ENCODE measurements around the gene PRTFDC1. TPM values are rescaled to one million over a fixed set of nuclear protein-coding genes. Genes with fewer than 3 reads are reported as not detected.
A peak's percentile ranks its signal among the peaks of the same experiment; 100 is the strongest.
"Not testable (repeated sequence)": the region's sequence is repeated elsewhere in the genome, so short reads cannot be mapped to it uniquely, and the experiment has no call there.

Gene PRTFDC1
- total and polyA plus RNA-seq, 7 experiments from 2014 or later, result 0.13 to 1.7 (median 0.69) TPM

DNA sequence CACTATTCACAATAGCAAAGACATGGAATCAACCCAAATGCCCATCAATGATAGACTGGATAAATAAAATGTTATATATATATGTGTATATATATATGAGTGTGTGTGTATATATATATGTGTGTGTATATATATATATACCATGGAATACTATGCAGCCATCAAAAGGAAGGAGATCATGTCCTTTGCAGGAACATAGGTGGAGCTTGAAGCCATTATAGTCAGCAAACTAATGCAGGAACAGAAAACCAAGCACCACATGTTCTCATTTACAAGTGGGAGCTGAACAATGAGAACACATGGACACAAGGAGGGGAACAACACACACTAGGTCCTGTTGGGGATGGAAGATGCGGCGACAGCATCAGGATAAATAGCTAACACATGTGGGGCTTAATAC is 32.2 kb downstream of the PRTFDC1 start:
- H3K4me3 Mint-ChIP-seq; H3K27ac ChIP-seq (ENCODE audit: low read depth, low read length); H3K27me3 ChIP-seq (ENCODE audit: control insufficient read depth in 2 of 2, insufficient read depth in 2 of 2, low read length in 2 of 2); intact Hi-C loops (cut with micrococcal nuclease); H3K27me3 Mint-ChIP-seq; ATAC-seq; H3K4me1 ChIP-seq (ENCODE audit: control insufficient read depth in 2 of 2, insufficient read depth in 2 of 2, low read length in 2 of 2); H3K36me3 ChIP-seq (ENCODE audit: control insufficient read depth in 2 of 3, insufficient read depth in 3 of 3, low read length in 3 of 3); H3K9me3 ChIP-seq (ENCODE audit: control insufficient read depth in 2 of 3, low read length in 3 of 3); H3K4me3 ChIP-seq (ENCODE audit: low read length); DNase-seq: not testable (repeated sequence)
- CTCF ChIA-PET, result interaction anchor here (0.7 to 1.5 kb wide), 3 partner anchors 10 to 71 kb away, joined by 3 to 5 read pairs (median 4); no protein-coding TSS in a partner anchor
- Mint-ChIP-seq H3K36me3 (peaks cover 5 to 22% (median 8%) of the 10 kb centered on the region in 5 donors), H3K27ac (peak overlapping the region in 1 of 9 donors; percentile 47), H3K9me3 (peaks cover 0 to 26% (median 12%) of the 10 kb centered on the region in 11 donors), H3K4me1 (peaks cover 0 to 16% (median 12%) of the 10 kb centered on the region in 7 donors)
- POLR2A ChIA-PET, result interaction anchor here (0.9 kb wide), 1 partner anchor 12 kb away, joined by 3 read pairs; no protein-coding TSS in a partner anchor

DNA sequence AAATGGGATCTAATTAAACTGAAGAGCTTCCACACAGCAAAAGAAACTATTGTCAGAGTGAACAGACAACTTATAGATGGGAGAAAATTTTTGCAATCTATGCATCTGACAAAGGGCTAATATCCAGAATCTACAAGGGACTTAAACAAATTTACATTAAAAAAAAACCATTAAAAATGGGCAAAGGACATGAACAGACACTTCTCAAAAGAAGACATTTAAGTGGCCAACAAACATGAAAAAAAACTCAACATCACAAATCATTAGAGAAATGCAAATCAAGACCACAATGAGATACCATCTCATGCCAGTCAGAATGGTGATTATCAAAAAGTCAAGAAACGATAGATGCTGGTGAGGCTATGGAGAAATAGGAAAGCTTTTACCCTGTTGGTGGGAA is 32.8 kb downstream of the PRTFDC1 start:
- H3K4me3 Mint-ChIP-seq; H3K27ac Mint-ChIP-seq; H3K27ac ChIP-seq (ENCODE audit: low read depth, low read length); H3K9me3 ChIP-seq (ENCODE audit: control insufficient read depth in 2 of 3, low read length in 3 of 3); POLR2A ChIA-PET; H3K4me3 ChIP-seq (ENCODE audit: low read length); ATAC-seq; H3K4me1 ChIP-seq (ENCODE audit: control insufficient read depth in 2 of 2, insufficient read depth in 2 of 2, low read length in 2 of 2); intact Hi-C loops (cut with micrococcal nuclease); DNase-seq; H3K27me3 Mint-ChIP-seq; H3K36me3 ChIP-seq (ENCODE audit: control insufficient read depth in 2 of 3, insufficient read depth in 3 of 3, low read length in 3 of 3); H3K27me3 ChIP-seq (ENCODE audit: control insufficient read depth in 2 of 2, insufficient read depth in 2 of 2, low read length in 2 of 2): not testable (repeated sequence)
- Mint-ChIP-seq H3K36me3 (peaks cover under 1 to 17% (median 8%) of the 10 kb centered on the region in 5 donors), H3K4me1 (peaks cover 0 to 16% (median 12%) of the 10 kb centered on the region in 7 donors), H3K9me3 (peaks cover 0 to 20% (median 10%) of the 10 kb centered on the region in 11 donors)
- CTCF ChIA-PET, result interaction anchor here (1.5 kb wide), 1 partner anchor 10 kb away, joined by 5 read pairs; no protein-coding TSS in a partner anchor

DNA sequence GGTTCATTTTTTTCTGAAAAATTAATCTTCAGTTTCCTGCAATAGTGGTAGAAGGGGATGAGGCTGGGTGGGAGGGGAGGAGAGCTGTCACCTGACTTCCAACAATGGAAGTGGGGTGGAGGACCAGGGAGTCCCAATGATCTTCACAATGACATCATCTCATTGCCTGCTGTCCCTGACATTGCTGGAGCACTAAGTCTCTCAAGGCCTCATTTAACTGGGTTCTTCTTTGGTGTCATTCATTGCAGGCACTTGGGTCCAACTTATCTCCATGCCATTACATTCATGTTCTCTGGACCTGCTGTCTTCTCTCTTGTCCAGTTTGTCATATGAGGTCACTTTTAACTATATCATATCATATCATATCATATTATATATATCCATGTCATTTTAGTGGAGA is 34.4 kb downstream of the PRTFDC1 start:
- Mint-ChIP-seq H3K27me3 (no peaks in the 10 kb centered on the region), H3K27ac (peak overlapping the region in 1 of 9 donors; percentile 33), H3K4me3 (no peak overlapping the region), H3K9me3 (peaks cover 0 to 10% (median 0%) of the 10 kb centered on the region in 11 donors), H3K36me3 (peaks cover 0 to 8% (median 0%) of the 10 kb centered on the region in 5 donors), H3K4me1 (peaks cover 0 to 14% (median 12%) of the 10 kb centered on the region in 7 donors)
- DNase-seq, result no peak
- Histone ChIP-seq H3K4me1 (ENCODE audit: control insufficient read depth in 2 of 2, insufficient read depth in 2 of 2, low read length in 2 of 2) (no peaks in the 10 kb centered on the region), H3K27ac (ENCODE audit: low read depth, low read length) (no peak overlapping the region), H3K4me3 (ENCODE audit: low read length) (no peak overlapping the region), H3K36me3 (ENCODE audit: control insufficient read depth in 2 of 3, insufficient read depth in 3 of 3, low read length in 3 of 3) (no peaks in the 10 kb centered on the region), H3K9me3 (ENCODE audit: control insufficient read depth in 2 of 3, low read length in 3 of 3) (no peaks in the 10 kb centered on the region), H3K27me3 (ENCODE audit: control insufficient read depth in 2 of 2, insufficient read depth in 2 of 2, low read length in 2 of 2) (no peaks in the 10 kb centered on the region)
- intact Hi-C loops (cut with micrococcal nuclease), result loop anchor here in 1 of 2 donors (2.0 kb wide), 1 partner anchor 21 kb away; no protein-coding TSS in a partner anchor
- no peak for ATAC-seq
- ChIA-PET CTCF (no interaction called here), POLR2A (no interaction called here)

DNA sequence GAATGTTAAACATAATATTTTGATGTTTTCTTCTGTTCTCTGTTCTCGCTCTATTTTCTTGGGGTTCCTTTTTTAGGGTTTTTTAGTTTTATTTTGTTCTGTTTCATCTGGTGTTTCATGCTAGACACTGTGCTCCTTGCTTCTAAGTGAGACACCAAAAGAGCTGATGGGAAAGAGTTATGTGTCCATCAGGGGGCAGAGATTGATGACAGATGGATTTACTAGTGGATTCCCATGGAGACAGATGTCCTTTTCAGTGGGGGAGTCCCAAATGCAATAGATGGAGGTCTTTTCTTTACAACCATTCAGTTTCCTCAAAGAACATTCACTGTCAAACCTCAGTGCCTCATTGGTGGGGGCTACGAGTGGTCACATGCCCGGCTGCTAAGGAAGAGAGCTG is 34.9 kb downstream of the PRTFDC1 start:
- H3K36me3 Mint-ChIP-seq, result peaks cover 0 to 8% (median 0%) of the 10 kb centered on the region in 5 donors
- CTCF ChIA-PET, result no interaction called here

GRCh38 chr10:24916365-24916764 is 36.0 kb downstream of the PRTFDC1 start:
- ATAC-seq, result no peak
- H3K27ac Mint-ChIP-seq, result no peak overlapping the region
- Histone ChIP-seq H3K27me3 (ENCODE audit: control insufficient read depth in 2 of 2, insufficient read depth in 2 of 2, low read length in 2 of 2) (no peaks in the 10 kb centered on the region), H3K4me1 (ENCODE audit: control insufficient read depth in 2 of 2, insufficient read depth in 2 of 2, low read length in 2 of 2) (no peaks in the 10 kb centered on the region), H3K9me3 (ENCODE audit: control insufficient read depth in 2 of 3, low read length in 3 of 3) (no peaks in the 10 kb centered on the region), H3K27ac (ENCODE audit: low read depth, low read length) (no peak overlapping the region), H3K36me3 (ENCODE audit: control insufficient read depth in 2 of 3, insufficient read depth in 3 of 3, low read length in 3 of 3) (no peaks in the 10 kb centered on the region), H3K4me3 (ENCODE audit: low read length) (no peak overlapping the region)
- no peak for DNase-seq
- peaks cover 6 to 24% (median 18%) of the 10 kb centered on the region in 7 donors for H3K4me1 Mint-ChIP-seq
- intact Hi-C loops (cut with micrococcal nuclease), result loop anchor here in 1 of 2 donors (2.0 kb wide), 1 partner anchor 20 kb away; no protein-coding TSS in a partner anchor
- no peaks in the 10 kb centered on the region for H3K27me3 Mint-ChIP-seq
- H3K4me3 Mint-ChIP-seq, result no peak overlapping the region
- POLR2A ChIA-PET, result no interaction called here
- peaks cover 0 to 8% (median 0%) of the 10 kb centered on the region in 5 donors for H3K36me3 Mint-ChIP-seq
- CTCF ChIA-PET, result interaction anchor here (1.2 kb wide), 1 partner anchor 10 kb away, joined by 4 read pairs; no protein-coding TSS in a partner anchor
- H3K9me3 Mint-ChIP-seq, result peaks cover 0 to 5% (median 0%) of the 10 kb centered on the region in 11 donors

More for the DNA sequence above, 34.9 kb downstream of the PRTFDC1 start:
- no peaks in the 10 kb centered on the region for H3K27me3 Mint-ChIP-seq
- DNase-seq (no peak), ATAC-seq (no peak)
- H3K4me1 Mint-ChIP-seq, result peaks cover 2 to 18% (median 14%) of the 10 kb centered on the region in 7 donors
- Histone ChIP-seq H3K4me1 (ENCODE audit: control insufficient read depth in 2 of 2, insufficient read depth in 2 of 2, low read length in 2 of 2) (no peaks in the 10 kb centered on the region), H3K27ac (ENCODE audit: low read depth, low read length) (no peak overlapping the region), H3K36me3 (ENCODE audit: control insufficient read depth in 2 of 3, insufficient read depth in 3 of 3, low read length in 3 of 3) (no peaks in the 10 kb centered on the region), H3K27me3 (ENCODE audit: control insufficient read depth in 2 of 2, insufficient read depth in 2 of 2, low read length in 2 of 2) (no peaks in the 10 kb centered on the region), H3K9me3 (ENCODE audit: control insufficient read depth in 2 of 3, low read length in 3 of 3) (no peaks in the 10 kb centered on the region), H3K4me3 (ENCODE audit: low read length) (no peak overlapping the region)
- POLR2A ChIA-PET, result no interaction called here
- peaks cover 0 to 8% (median 0%) of the 10 kb centered on the region in 11 donors for H3K9me3 Mint-ChIP-seq
- intact Hi-C loops (cut with micrococcal nuclease), result loop anchor here in 1 of 2 donors (2.0 kb wide), 1 partner anchor 21 kb away; no protein-coding TSS in a partner anchor
- H3K27ac Mint-ChIP-seq, result no peak overlapping the region
- no peak overlapping the region for H3K4me3 Mint-ChIP-seq

GRCh38 chr10:24915304-24915703 is 37.1 kb downstream of the PRTFDC1 start:
- H3K4me1 Mint-ChIP-seq, result peaks cover 6 to 16% (median 10%) of the 10 kb centered on the region in 7 donors
- no peaks in the 10 kb centered on the region for H3K27me3 Mint-ChIP-seq
- no peak overlapping the region for H3K4me3 Mint-ChIP-seq
- no peaks in the 10 kb centered on the region for H3K36me3 ChIP-seq (ENCODE audit: control insufficient read depth in 2 of 3, insufficient read depth in 3 of 3, low read length in 3 of 3)
- H3K27ac ChIP-seq (ENCODE audit: low read depth, low read length), result no peak overlapping the region
- DNase-seq (no peak), ATAC-seq (no peak)
- intact Hi-C loops (cut with micrococcal nuclease), result no loop called here
- no peaks in the 10 kb centered on the region for H3K27me3 ChIP-seq (ENCODE audit: control insufficient read depth in 2 of 2, insufficient read depth in 2 of 2, low read length in 2 of 2)
- H3K9me3 Mint-ChIP-seq, result peaks cover 0 to 5% (median 0%) of the 10 kb centered on the region in 11 donors
- POLR2A ChIA-PET, result no interaction called here
- CTCF ChIA-PET, result interaction anchor here (0.6 to 1.2 kb wide), 3 partner anchors 9 to 64 kb away, joined by 3 to 4 read pairs (median 4); no protein-coding TSS in a partner anchor
- H3K4me3 ChIP-seq (ENCODE audit: low read length), result no peak overlapping the region
- peaks cover 0 to 8% (median 0%) of the 10 kb centered on the region in 5 donors for H3K36me3 Mint-ChIP-seq
- no peak overlapping the region for H3K27ac Mint-ChIP-seq
- no peaks in the 10 kb centered on the region for H3K9me3 ChIP-seq (ENCODE audit: control insufficient read depth in 2 of 3, low read length in 3 of 3)
- no peaks in the 10 kb centered on the region for H3K4me1 ChIP-seq (ENCODE audit: control insufficient read depth in 2 of 2, insufficient read depth in 2 of 2, low read length in 2 of 2)

- H3K4me1 Mint-ChIP-seq, result peaks cover 6 to 14% (median 9%) of the 10 kb centered on the region in 7 donors
Measured at GRCh38 chr10:24914148-24914547, 38.3 kb downstream of the PRTFDC1 start.

More at GRCh38 chr10:24914148-24914547, 38.3 kb downstream of the PRTFDC1 start:
- no peak overlapping the region for H3K4me3 ChIP-seq (ENCODE audit: low read length)
- Mint-ChIP-seq H3K9me3 (no peaks in the 10 kb centered on the region), H3K27me3 (no peaks in the 10 kb centered on the region), H3K4me3 (no peak overlapping the region), H3K36me3 (peaks cover 0 to 2% (median 0%) of the 10 kb centered on the region in 5 donors), H3K27ac (no peak overlapping the region)
- no peaks in the 10 kb centered on the region for H3K4me1 ChIP-seq (ENCODE audit: control insufficient read depth in 2 of 2, insufficient read depth in 2 of 2, low read length in 2 of 2)
- intact Hi-C loops (cut with micrococcal nuclease), result no loop called here
- no peaks in the 10 kb centered on the region for H3K27me3 ChIP-seq (ENCODE audit: control insufficient read depth in 2 of 2, insufficient read depth in 2 of 2, low read length in 2 of 2)
- H3K9me3 ChIP-seq (ENCODE audit: control insufficient read depth in 2 of 3, low read length in 3 of 3), result no peaks in the 10 kb centered on the region
- no peak overlapping the region for H3K27ac ChIP-seq (ENCODE audit: low read depth, low read length)
- POLR2A ChIA-PET, result no interaction called here
- ATAC-seq (no peak), DNase-seq (no peak)
- H3K36me3 ChIP-seq (ENCODE audit: control insufficient read depth in 2 of 3, insufficient read depth in 3 of 3, low read length in 3 of 3), result no peaks in the 10 kb centered on the region
- CTCF ChIA-PET, result no interaction called here

Data from naive thymus-derived CD4-positive, alpha-beta T cell (primary cell).